SW 1271 (cell line): ENCODE results near the gene PIGH.
A peak's percentile ranks its signal among the peaks of the same experiment; 100 is the strongest.
"Not testable (repeated sequence)": the region's sequence is repeated elsewhere in the genome, so short reads cannot be mapped to it uniquely, and the experiment has no call there.

Experiments used
- DNase-seq, 2 experiments: peaks; one replicate each; lab custom pipeline; 2025; lab: John Stamatoyannopoulos, UW

Gene PIGH

GRCh38 chr14:67599698-67600561 lies at the start of gene PIGH:
PIGH (minus strand) TSS chr14:67600268; CDS start chr14:67600203, 65 bp downstream.
- peak; percentile 61 to 84 for DNase-seq

- no peak for DNase-seq
Observed at GRCh38 chr14:67646131-67646530, 46.1 kb upstream of the PIGH start.

GRCh38 chr14:67645414-67645813 lies 45.3 kb upstream of the PIGH start:
- DNase-seq = no peak

- DNase-seq = no peak
Observed at GRCh38 chr14:67644428-67644827, 44.4 kb upstream of the PIGH start.

GRCh38 chr14:67643713-67644112 lies 43.6 kb upstream of the PIGH start:
- DNase-seq = no peak

- no peak for DNase-seq
Observed at GRCh38 chr14:67641902-67642749, 42.1 kb upstream of the PIGH start.

- DNase-seq = no peak
Observed at GRCh38 chr14:67641480-67641879, 41.4 kb upstream of the PIGH start.

- DNase-seq = no peak
Observed at GRCh38 chr14:67638642-67639041, 38.6 kb upstream of the PIGH start.

GRCh38 chr14:67636361-67636919 lies 36.4 kb upstream of the PIGH start:
- no peak for DNase-seq

- DNase-seq = no peak
Observed at GRCh38 chr14:67633451-67634147, 33.5 kb upstream of the PIGH start.

GRCh38 chr14:67630938-67631337 lies 30.9 kb upstream of the PIGH start:
- no peak for DNase-seq

- DNase-seq = no peak
Observed at GRCh38 chr14:67630186-67630585, 30.1 kb upstream of the PIGH start.

- no peak for DNase-seq
Observed at GRCh38 chr14:67627519-67627918, 27.5 kb upstream of the PIGH start.

- DNase-seq = not testable (repeated sequence)
Observed at GRCh38 chr14:67626131-67626530, 26.1 kb upstream of the PIGH start.

GRCh38 chr14:67623114-67623513 lies 23.0 kb upstream of the PIGH start:
- peak in 1 of 2 experiments; percentile 50 for DNase-seq

GRCh38 chr14:67622675-67623074 lies 22.6 kb upstream of the PIGH start:
- peak; percentile 54 to 90 for DNase-seq

- DNase-seq = no peak
Observed at GRCh38 chr14:67620217-67620785, 20.2 kb upstream of the PIGH start.

GRCh38 chr14:67619446-67620216 lies 19.6 kb upstream of the PIGH start, which contains the start of gene ARG2:
ARG2 (plus strand) TSS chr14:67619920; CDS start chr14:67619978, 58 bp downstream.
- peak; percentile 94 for DNase-seq

- peak; percentile 18 to 85 for DNase-seq
Observed at GRCh38 chr14:67618617-67619063, 18.6 kb upstream of the PIGH start.

GRCh38 chr14:67610491-67610890 lies 10.4 kb upstream of the PIGH start:
- no peak for DNase-seq
